Stimulated activated CD8-positive, alpha-beta memory T cell treated with anti-CD3 and anti-CD28 coated beads, Interleukin-7, amount 100 ng/mL, for 24 hours (primary cell): ENCODE results near the gene CDK18.
"Not testable (repeated sequence)": the region's sequence is repeated elsewhere in the genome, so short reads cannot be mapped to it uniquely, and the experiment has no call there.

ENCODE experiments used
- DNase-seq: peaks from one replicate; pipeline ENCODE4 v3.0.0-alpha.2; 2020; ENCODE audit warnings: low read depth

The CDK18 gene

DNA sequence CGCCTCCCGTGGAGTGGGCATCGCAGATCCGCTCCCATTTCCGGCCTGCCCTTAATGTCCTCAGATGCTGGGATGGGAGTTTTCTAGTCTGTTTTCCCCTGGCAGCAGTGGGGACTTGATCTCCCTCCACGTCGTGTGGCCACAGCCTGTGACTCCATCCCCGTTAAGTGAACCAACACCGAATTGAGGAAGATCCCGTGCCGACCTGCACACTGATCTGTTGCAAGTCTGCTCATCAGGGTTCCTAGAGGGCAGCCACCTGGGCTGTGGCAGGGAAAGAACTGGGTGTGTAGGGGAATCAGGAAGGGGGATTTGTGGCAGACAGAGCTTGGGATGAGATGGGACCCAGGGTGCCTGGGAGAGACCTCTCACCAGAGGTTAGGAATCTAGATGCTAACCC lies 23.3 kb upstream of the CDK18 start:
- no peak for DNase-seq

GRCh38 chr1:205481629-205482151 lies 22.8 kb upstream of the CDK18 start:
- no peak for DNase-seq

DNA sequence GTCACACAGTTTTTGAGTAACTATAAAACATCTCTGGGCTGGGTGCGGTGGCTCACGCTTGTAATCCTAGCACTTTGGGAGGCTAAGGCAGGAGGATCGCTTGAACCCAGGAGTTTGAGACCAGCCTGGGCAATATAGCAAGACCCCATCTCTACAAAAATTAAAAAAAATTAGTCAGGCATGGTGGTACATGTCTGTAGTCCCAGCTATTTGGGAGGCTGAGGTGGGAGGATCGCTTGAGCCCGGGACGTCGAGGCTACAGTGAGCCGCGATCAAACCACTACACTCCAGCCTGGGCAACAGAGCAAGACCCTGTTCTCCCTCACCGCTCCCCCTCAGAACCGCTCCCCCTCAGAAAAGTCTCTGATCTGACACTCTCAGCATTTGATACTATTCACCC lies 21.9 kb upstream of the CDK18 start:
- not testable (repeated sequence) for DNase-seq

GRCh38 chr1:205483372-205483771 lies 21.1 kb upstream of the CDK18 start:
- DNase-seq, result no peak

GRCh38 chr1:205484985-205485967 lies 19.2 kb upstream of the CDK18 start:
- DNase-seq, result no peak

DNA sequence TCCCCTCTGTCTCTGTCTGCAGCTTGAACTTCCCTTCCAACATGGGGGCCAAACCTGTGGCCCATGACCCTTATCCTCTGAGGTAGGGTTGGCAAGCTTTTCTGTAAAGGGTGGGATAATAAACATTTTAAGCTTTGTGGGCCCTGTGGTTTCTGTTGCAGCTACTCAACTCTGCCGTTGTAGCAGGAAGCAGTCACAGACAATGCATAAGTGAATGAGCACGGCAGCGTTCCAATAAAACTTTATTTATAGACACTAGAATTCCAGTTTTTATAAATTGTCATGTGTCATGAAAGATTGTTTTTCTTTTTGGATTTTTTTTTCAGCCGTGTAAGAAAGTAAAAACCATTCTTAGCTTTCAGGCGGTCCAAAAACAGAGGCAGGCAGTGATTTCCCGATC lies 18.2 kb upstream of the CDK18 start:
- no peak for DNase-seq

DNA sequence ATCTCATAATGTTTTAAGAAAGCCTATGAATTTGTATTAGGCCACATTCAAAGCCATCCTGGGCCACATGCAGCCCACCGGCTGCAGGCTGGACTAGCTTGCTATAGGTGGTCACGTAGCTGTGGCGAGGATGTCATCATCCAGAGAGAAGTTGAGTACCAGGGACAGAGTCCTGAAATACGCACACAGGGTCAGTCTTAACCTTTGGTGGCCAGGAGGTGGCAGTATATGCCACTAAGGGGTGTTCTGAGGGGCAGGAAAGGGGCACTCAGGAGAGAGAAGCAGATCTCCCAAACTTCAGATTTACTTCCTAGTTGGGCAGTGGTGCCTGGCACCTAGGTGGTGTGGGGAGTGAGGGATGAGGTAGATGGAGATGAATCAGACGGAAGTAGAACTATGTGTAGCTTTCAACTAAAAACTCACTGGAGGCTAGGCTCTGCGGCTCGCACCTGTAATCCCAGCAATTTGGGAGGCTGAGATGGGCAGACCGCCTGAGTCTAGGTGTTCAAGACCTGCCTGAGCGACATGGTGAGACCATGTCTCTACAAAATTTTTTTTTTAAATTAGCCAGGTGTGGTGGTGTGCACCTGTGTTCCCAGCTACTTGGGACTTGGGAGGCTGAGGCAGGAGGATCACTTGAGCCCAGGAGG lies 16.3 kb upstream of the CDK18 start:
- no peak for DNase-seq

GRCh38 chr1:205491794-205492193 lies 12.7 kb upstream of the CDK18 start:
- DNase-seq, result no peak

GRCh38 chr1:205492201-205492667 lies 12.2 kb upstream of the CDK18 start:
- DNase-seq, result no peak

- DNase-seq, result no peak
Measured at GRCh38 chr1:205492774-205493173, 11.7 kb upstream of the CDK18 start.

DNA sequence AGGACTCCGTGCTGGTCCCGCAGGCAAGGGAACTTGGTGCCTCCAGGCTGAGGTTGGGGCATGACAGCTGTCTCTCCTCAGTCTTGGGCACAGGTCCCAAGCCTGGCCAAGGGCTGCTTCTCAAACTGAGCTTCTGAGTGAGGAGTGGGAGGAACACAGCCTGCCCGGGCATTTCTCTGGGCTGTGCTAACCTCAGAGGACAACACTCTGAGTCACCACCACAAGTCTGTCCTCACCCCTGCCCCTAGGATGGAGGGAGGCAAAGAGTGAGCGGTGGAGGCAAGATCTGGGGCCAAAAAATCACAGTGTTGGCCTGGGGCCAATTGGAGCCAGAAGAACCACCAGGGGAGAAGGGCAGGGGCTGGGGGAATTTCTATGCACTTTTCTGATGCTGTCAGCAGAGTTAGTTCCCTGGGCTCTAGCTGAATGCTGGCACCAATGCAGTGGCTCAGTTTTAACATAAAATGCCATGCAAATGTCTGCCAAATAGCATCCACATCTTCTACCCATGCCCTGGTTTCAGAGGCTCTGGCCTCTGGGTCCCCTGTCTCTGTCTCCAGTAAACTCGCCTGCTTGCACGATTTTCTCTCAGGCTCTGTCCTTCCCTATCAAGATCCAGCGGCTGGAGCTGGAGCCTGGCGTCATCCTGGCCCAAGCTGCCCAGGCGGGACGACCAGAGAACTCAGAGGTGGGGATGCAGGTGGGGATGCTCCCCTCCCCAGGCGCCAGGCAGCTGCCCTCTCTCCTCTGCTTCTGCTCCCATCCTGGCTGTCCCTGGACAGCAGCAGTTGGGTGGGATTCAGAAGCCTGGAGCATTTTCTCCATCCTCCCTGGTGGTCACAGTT lies 11.0 kb upstream of the CDK18 start:
- no peak for DNase-seq

GRCh38 chr1:205494115-205494514 lies 10.4 kb upstream of the CDK18 start:
- DNase-seq, result no peak

- no peak for DNase-seq
Measured at GRCh38 chr1:205495237-205495823, 9.1 kb upstream of the CDK18 start.

GRCh38 chr1:205496661-205497060 lies 7.8 kb upstream of the CDK18 start:
- DNase-seq, result no peak

DNA sequence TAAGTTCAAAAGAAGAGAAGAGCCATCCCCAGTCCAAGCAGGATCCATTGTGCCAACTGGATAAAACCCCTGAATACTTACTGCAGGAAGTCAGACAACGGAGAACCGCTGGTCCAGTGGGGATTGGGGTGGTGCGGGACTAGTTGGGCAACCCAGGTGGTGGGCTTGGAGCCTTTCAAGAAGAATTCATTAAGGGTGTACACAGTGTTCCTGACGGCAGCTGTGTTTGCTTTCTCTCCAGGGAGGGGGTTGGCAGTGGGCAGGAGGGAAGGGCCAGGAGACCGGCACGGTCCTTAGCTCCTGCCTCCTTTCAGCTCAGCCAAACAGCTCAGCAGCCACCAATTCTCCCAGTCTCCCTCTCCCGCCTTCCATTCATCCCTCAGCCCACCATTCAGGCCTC lies 7.1 kb upstream of the CDK18 start:
- DNase-seq, result no peak

GRCh38 chr1:205499789-205500188 lies 4.7 kb upstream of the CDK18 start:
- DNase-seq, result no peak

DNA sequence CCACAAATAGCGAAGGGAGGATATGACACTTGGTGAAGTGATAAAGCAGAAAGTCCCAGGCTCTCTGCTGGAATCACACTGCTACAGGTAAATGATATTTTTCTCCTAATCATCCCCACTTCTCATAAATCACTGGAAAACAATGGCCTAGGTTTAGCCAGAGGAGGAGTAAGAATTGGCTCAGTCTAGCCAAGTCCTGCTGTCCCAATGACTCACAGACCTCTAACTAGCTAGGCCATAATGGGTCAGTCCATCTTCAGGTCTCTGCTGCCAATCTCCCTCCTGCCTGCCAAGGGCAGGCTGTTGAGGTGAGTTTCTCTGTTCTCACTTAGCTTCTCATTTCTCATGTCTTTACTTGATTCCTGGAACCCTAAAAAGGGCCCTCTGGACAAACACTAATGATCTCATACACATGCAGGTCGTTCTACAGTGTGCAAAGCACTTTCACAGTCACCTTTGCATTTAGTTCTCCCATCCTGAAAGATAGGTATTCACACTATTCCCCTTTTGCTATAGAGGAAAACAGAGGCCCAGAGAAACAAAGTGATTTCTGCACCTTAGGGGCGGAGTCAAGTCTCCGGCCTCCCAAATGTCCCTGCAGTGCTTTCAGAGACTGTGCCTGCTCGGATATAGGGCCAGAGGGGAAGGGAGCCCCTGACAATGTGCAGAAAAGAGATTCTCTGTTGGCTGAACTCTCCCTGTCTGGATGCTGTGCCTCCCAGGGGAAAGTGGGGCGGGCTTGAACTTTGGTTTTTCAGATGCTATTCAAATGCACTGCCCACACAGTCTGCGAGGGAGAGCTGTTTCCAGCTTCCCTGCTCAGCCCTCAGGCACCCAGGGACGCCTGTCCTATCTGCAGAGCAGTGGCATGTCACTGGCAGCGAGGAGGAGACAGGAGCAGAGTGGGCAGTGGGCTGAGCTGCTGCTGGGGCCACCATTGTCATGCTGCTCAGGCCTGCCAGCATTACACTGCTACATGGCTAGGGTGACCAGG lies 3.9 kb upstream of the CDK18 start:
- no peak for DNase-seq

GRCh38 chr1:205502111-205502810 lies 2.2 kb upstream of the CDK18 start:
- DNase-seq, result no peak

DNA sequence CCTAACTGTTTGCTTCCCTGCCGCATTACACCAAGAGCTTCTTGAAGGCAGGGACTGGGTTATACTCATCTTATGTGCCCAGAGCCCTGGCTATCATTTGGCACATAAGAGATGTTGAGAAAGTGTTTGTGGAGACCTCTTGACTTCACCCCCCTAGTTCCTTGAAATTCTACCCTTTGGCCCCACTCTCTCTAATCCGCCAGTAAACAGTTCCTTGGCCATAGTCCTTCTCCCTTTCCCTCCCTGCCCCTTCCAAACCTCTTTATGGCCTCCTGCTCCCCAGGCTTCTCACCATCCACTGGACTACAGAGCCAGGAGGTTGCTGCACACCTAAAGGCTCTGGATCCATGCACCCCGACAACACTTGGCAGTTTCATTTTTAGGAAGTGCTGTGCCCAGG lies 1.5 kb upstream of the CDK18 start:
- no peak for DNase-seq
